B cell (primary cell): ENCODE measurements around the gene GFM2. TPM values are rescaled to one million over a fixed set of nuclear protein-coding genes. Genes with fewer than 3 reads are reported as not detected.
"Not testable (repeated sequence)": the region's sequence is repeated elsewhere in the genome, so short reads cannot be mapped to it uniquely, and the experiment has no call there.

Source experiments
- ATAC-seq: fragments of 200-7000 bp; cut with Tn5 transposase; one replicate; pipeline ENCODE4 v1.10.0; 2021; ENCODE audit warnings: low read depth, mild to moderate bottlenecking, moderate number of reproducible peaks, moderate library complexity
- CTCF ChIA-PET: fragments of 350-600 bp; sonication (Branson Sonifier 250); formaldehyde crosslinking; loops from one replicate; lab custom pipeline; 2021; ENCODE audit warnings: antibody characterized with exemption, inconsistent platforms; lab: Charles Lee
- POLR2A ChIA-PET: fragments of 350-600 bp; sonication (Branson Sonifier 250); formaldehyde crosslinking; loops from one replicate; lab custom pipeline; 2021; ENCODE audit warnings: antibody characterized with exemption; lab: Charles Lee
- DNase-seq: peaks from one replicate; pipeline ENCODE4 v3.0.0; 2013
- H2AFZ ChIP-seq: 2 replicates; pipeline ENCODE4 v1.6.1; 2012; ENCODE audit warnings: mild to moderate bottlenecking, low read depth, low read length; ENCODE audit not compliant: insufficient read depth, poor library complexity, severe bottlenecking
- H3K27ac ChIP-seq, 2 donors: 1 replicate in 1 of 2; 2 replicates in 1 of 2; pipeline ENCODE4 v1.5.1; 2012 to 2013; ENCODE audit warnings: low read length in 2 of 2, mild to moderate bottlenecking in 2 of 2, moderate library complexity in 1 of 2
- H3K27me3 ChIP-seq, 4 experiments: fragments of 200-600 bp in 1 of 4; sonication (generic) in 1 of 4; replicated peaks in 1 of 4; 1 replicate in 2 of 4; 2 replicates in 2 of 4; pipeline versions ENCODE4 v1.6.1 to v1.7.0; 2013 to 2016; ENCODE audit warnings: low read length in 3 of 4, mild to moderate bottlenecking in 2 of 4, mixed read lengths in 1 of 4, moderate library complexity in 1 of 4; ENCODE audit not compliant: insufficient read depth in 4 of 4, control insufficient read depth in 3 of 4; ENCODE audit errors: control extremely low read depth in 1 of 4
- H3K36me3 ChIP-seq, 2 experiments: replicated peaks in 1 of 2; 1 replicate in 1 of 2; 2 replicates in 1 of 2; pipeline versions ENCODE4 v1.6.1 to v1.7.1; 2013; ENCODE audit warnings: low read length in 1 of 2; ENCODE audit not compliant: insufficient read depth in 2 of 2, control insufficient read depth in 1 of 2; ENCODE audit errors: control extremely low read depth in 1 of 2, extremely low read depth in 1 of 2
- H3K4me1 ChIP-seq, 2 donors: fragments of 200-600 bp in 1 of 2; sonication (generic) in 1 of 2; 1 replicate in 1 of 2; 2 replicates in 1 of 2; pipeline versions ENCODE4 v1.5.1 to v1.6.1; 2013 to 2017; ENCODE audit warnings: low read length in 2 of 2; ENCODE audit not compliant: control insufficient read depth in 2 of 2, insufficient read depth in 2 of 2
- H3K4me2 ChIP-seq: replicated peaks from 2 replicates; pipeline ENCODE3; 2012; ENCODE audit warnings: mild to moderate bottlenecking, low read depth, low read length; ENCODE audit not compliant: poor library complexity, severe bottlenecking
- H3K4me3 ChIP-seq, 5 experiments: fragments of 200-600 bp in 1 of 5; sonication (generic) in 1 of 5; 1 replicate in 3 of 5; 2 replicates in 2 of 5; pipeline versions ENCODE4 v1.5.1 to v1.7.0; 2011 to 2016; ENCODE audit warnings: low read length in 4 of 5, mild to moderate bottlenecking in 4 of 5, low read depth in 2 of 5, control low read depth in 1 of 5, moderate library complexity in 1 of 5; ENCODE audit not compliant: insufficient read depth in 1 of 5; ENCODE audit errors: control extremely low read depth in 1 of 5, extremely low read depth in 1 of 5
- H3K79me2 ChIP-seq: fragments of 200-600 bp; sonication (generic); one replicate; pipeline ENCODE4 v1.6.0; 2016; ENCODE audit warnings: low read length; ENCODE audit not compliant: control insufficient read depth, insufficient read depth
- H3K9ac ChIP-seq: fragments of 200-600 bp; sonication (generic); 2 replicates; pipeline ENCODE4 v1.6.1; 2017; ENCODE audit warnings: mild to moderate bottlenecking, low read length, moderate library complexity
- H3K9me3 ChIP-seq, 3 donors: one replicate each; pipeline versions ENCODE4 v1.6.1 to v1.7.1; 2013; ENCODE audit warnings: low read length in 2 of 3; ENCODE audit not compliant: control insufficient read depth in 2 of 3, insufficient read depth in 1 of 3; ENCODE audit errors: control extremely low read depth in 1 of 3
- H4K20me1 ChIP-seq: 2 replicates; pipeline ENCODE4 v1.6.0; 2012; ENCODE audit warnings: mild to moderate bottlenecking, low read length; ENCODE audit not compliant: insufficient read depth, control insufficient read depth, poor library complexity, severe bottlenecking
- H3K27ac Mint-ChIP-seq: one replicate; pipeline ENCODE4 v1.8.0; 2021; ENCODE audit warnings: mixed read lengths
- H3K27me3 Mint-ChIP-seq: one replicate; pipeline ENCODE4 v1.8.0; 2021; ENCODE audit warnings: mixed read lengths
- H3K4me1 Mint-ChIP-seq: one replicate; pipeline ENCODE4 v1.8.0; 2021; ENCODE audit warnings: mixed read lengths
- H3K4me3 Mint-ChIP-seq: one replicate; pipeline ENCODE4 v1.8.0; 2021; ENCODE audit warnings: mixed read lengths
- H3K9me3 Mint-ChIP-seq: one replicate; pipeline ENCODE4 v1.8.0; 2022; ENCODE audit warnings: mixed read lengths; ENCODE audit not compliant: insufficient read depth
- CTCF ChIP-seq: fragments of 200-600 bp; IDR thresholded peaks from one replicate; pipeline ENCODE4 v1.8.0; 2022; ENCODE audit warnings: antibody characterized with exemption, mild to moderate bottlenecking
- EZH2 ChIP-seq: IDR thresholded peaks from 2 replicates; pipeline ENCODE4 v1.6.1; 2012; ENCODE audit warnings: borderline replicate concordance, low read depth, mild to moderate bottlenecking, moderate library complexity, low read length; ENCODE audit not compliant: insufficient read depth, poor library complexity, severe bottlenecking
- WGBS: methylation state at CpG from one replicate; pipeline ENCODE4 v1.1.5; 2013; ENCODE audit warnings: missing lambda C conversion rate; ENCODE audit not compliant: insufficient coverage; 5-methylcytosine and 5-hydroxymethylcytosine counted together
- intact Hi-C: fragments of 100-400 bp; cut with micrococcal nuclease; formaldehyde crosslinking; loops from one replicate; pipeline ENCODE4 v1.10.0; 2022
- polyA plus RNA-seq: library from polyadenylated mRNA; depleted of rRNA; stranded (reverse); fragments of >200 nt; gene quantifications from 2 replicates; pipeline ENCODE4 v1.2.3, GENCODE V29; 2012
- total RNA-seq, 2 donors: library from RNA; stranded (reverse); fragments of 120-200 nt in 1 of 2; gene quantifications; 1 replicate in 1 of 2; 2 replicates in 1 of 2; pipeline versions ENCODE4 v1.2.3 to v1.2.4, GENCODE V29; 2013 to 2022

The GFM2 gene
- total and polyA plus RNA-seq, 2 donors (not counting 1 experiment from before 2014, with no cell fraction given): 11.0 to 28.5 TPM

DNA sequence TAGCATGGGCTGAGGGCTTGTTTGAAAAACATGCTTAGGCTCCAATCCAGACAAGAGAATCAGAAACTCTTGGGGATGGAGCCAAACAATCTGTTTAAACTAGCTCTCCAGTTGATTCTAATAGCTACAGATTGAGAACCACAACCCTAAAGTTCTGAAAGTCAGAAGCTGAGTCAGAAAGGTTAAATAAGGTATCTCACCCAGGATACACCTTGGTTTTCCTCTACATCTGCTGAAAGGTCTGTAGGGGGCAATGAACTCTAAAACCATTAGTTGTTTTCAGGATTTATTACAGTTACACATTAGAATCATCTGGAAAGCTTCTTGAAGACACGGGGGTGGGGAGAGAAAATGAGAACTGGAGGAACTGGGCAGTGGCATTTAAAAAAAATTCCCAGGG is 5.7 kb downstream of the GFM2 start:
- Histone ChIP-seq H3K27me3 (no peaks in the 10 kb centered on the region), H3K9ac (no peak overlapping the region), H4K20me1 (peaks cover 8% of the 10 kb centered on the region), H3K4me3 (no peak overlapping the region), H3K79me2 (peaks cover 34% of the 10 kb centered on the region), H3K4me2 (no peak overlapping the region), H3K9me3 (no peaks in the 10 kb centered on the region), H3K36me3 (peaks cover 6 to 46% of the 10 kb centered on the region in 2 experiments), H2AFZ (no peak overlapping the region), H3K4me1 (peaks cover 12% of the 10 kb centered on the region in 2 donors), H3K27ac (no peak overlapping the region)
- Mint-ChIP-seq H3K4me3 (no peak overlapping the region), H3K27ac (no peak overlapping the region), H3K9me3 (peaks cover 5% of the 10 kb centered on the region), H3K4me1 (peaks cover 12% of the 10 kb centered on the region), H3K27me3 (no peaks in the 10 kb centered on the region)
- TF ChIP-seq CTCF (no peak), EZH2 (no peak)
- no peak for DNase-seq
- intact Hi-C loops: loop anchor here (10.0 kb wide), 1 partner anchor 1946 kb away; the partner anchor contains the start of gene TNPO1
- ChIA-PET POLR2A (no interaction called here), CTCF (interaction anchor here (0.6 to 1.2 kb wide), 2 partner anchors 13 to 112 kb away, joined by 3 to 4 read pairs; no protein-coding TSS in a partner anchor)
- WGBS: no CpG with 5 or more reads among the region's 1 CpG
- ATAC-seq: no peak

DNA sequence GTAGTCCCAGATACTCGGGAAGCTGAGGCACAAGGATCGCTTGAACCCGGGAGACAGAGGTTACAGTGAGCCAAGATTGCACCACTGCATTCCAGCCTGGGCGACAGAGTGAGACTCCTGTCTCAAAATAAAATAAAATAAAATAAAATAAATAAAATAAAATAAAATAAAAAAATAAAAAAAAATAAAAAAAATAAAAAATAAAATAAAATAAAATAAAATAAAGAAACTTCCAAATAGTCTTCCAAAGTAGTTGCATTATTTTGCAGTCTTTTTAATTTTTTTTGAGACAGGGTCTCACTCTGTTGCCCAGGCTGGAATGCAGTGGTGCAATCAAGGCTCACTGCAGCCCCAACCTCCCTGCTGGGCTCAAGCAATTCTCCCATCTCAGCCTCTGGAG is 18.2 kb downstream of the GFM2 start:
- peaks cover 6 to 64% of the 10 kb centered on the region in 2 experiments for H3K36me3 ChIP-seq
- H3K27me3 ChIP-seq, H2AFZ ChIP-seq, H3K9me3 ChIP-seq, H3K9me3 Mint-ChIP-seq, DNase-seq, H3K9ac ChIP-seq, H3K4me1 Mint-ChIP-seq, H3K79me2 ChIP-seq, H3K4me2 ChIP-seq, H3K27ac ChIP-seq, H3K4me1 ChIP-seq, H4K20me1 ChIP-seq, ATAC-seq, H3K4me3 Mint-ChIP-seq, H3K4me3 ChIP-seq, intact Hi-C loops, H3K27me3 Mint-ChIP-seq, CTCF ChIA-PET, H3K27ac Mint-ChIP-seq, POLR2A ChIA-PET: not testable (repeated sequence)
- WGBS: 100% methylated on average over 3 of the region's 4 CpGs
